HG03095 (cell line): Measurements from ENCODE around the gene AIG1.
A peak's percentile ranks its signal among the peaks of the same experiment; 100 is the strongest.
"Not testable (repeated sequence)": the region's sequence is repeated elsewhere in the genome, so short reads cannot be mapped to it uniquely, and the experiment has no call there.

Source experiments
- ATAC-seq: cut with Tn5 transposase; IDR thresholded peaks from one replicate; pipeline ENCODE4 v1.9.1; 2021; ENCODE audit warnings: moderate library complexity; ENCODE audit not compliant: unreplicated experiment

AIG1 gene, protein sequence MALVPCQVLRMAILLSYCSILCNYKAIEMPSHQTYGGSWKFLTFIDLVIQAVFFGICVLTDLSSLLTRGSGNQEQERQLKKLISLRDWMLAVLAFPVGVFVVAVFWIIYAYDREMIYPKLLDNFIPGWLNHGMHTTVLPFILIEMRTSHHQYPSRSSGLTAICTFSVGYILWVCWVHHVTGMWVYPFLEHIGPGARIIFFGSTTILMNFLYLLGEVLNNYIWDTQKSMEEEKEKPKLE

DNA sequence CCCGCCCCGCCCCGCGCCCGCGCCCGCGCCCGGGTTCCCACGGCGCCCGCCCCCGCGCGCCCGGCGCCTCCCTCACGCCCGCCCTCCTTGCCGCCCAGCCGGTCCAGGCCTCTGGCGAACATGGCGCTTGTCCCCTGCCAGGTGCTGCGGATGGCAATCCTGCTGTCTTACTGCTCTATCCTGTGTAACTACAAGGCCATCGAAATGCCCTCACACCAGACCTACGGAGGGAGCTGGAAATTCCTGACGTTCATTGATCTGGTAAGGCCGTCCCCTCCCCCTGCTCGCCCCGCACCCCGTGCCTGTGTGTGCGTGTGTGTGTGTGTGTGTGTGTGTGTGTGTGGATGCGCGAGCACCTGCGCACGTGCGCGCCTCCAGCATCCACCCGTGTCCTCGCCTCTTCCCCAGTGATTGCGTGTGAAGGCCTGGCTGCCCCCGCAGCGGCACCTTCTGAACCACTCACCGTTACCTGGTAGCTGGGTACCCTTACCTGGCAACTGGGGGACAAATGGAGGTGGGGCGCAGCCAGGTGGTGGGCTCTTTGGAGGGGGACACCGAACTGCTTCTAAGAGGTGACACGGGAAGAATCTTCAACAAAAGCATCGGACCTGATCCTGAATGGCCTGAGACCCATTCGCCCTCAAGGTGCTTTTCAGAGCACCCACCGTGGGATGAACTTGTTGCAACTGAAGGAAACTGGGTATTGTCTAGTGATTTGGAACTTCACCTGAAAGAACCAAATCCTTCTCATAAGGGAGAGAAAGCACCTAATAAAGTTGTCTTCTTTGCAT, at the start of gene AIG1:
TSS of gene AIG1 (plus strand) at position 84 of the 791 bp plus-strand sequence. CDS start at position 121, 37 bp downstream.
- peak; percentile 10 for ATAC-seq

DNA sequence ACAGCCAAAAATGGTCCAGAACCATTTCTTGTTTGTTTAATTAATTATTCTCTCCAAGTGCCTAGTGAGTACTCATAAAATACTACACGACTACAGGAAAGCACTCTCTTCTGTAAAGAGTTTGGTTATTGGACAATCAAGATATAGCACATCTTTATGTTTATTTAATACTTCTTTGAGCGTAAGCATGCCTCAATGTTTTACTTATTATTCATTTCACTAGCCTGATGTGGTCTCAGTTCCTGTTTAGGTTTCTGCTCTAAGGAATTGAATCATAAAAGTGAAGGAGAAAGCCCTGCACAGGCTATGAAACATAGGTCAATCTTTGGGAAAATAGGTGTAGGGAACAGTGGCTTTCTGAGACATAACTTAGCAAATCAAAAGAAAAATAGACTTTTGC, 45.9 kb upstream of the AIG1 start:
- no peak for ATAC-seq

- ATAC-seq, result no peak
Observed at GRCh38 chr6:143015300-143015706, 45.4 kb upstream of the AIG1 start.

- no peak for ATAC-seq
Observed at GRCh38 chr6:143018955-143019354, 41.7 kb upstream of the AIG1 start.

- ATAC-seq, result not testable (repeated sequence)
Observed at GRCh38 chr6:143020862-143021261, 39.8 kb upstream of the AIG1 start.

- ATAC-seq, result no peak
Observed at GRCh38 chr6:143021543-143021942, 39.1 kb upstream of the AIG1 start.

DNA sequence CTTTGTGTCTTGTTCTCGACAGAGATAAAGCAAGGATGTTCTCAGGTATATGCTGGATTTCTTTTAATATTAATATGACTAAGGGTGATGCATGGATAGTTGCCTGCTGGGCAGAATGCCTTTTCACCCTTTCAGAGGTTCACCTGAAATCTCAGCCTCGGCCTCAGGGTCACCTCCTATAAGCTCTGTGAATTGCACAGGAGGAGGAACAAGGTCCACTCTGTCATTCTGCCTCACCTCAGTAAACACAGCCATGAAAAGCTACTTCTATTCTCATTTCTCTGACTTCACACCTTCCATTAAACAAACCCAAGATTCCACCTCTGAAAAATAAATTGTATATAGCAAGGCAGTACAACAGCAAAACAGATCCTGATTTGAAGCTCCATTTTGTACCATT, 38.1 kb upstream of the AIG1 start:
- no peak for ATAC-seq

DNA sequence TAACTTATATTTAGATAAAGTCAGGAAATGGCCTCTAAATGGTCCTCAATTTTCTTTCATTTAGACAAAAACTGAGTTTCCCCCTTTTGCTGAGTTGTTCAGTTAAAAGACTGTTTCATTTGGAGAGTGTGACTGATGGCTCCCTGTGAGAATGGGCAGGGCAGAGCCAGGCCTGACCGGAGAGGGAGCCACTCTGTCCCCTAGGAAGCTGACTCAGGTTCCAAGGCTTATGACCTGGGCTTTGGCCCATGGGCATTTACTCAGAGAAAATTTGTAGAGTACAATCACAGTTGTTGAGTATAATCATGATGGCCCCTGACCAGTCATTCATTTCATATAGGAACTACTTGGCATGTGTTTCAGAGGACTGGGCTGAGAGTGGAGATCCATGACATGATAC, 37.0 kb upstream of the AIG1 start:
- ATAC-seq, result no peak

GRCh38 chr6:143024977-143025376, 35.7 kb upstream of the AIG1 start:
- ATAC-seq, result no peak

DNA sequence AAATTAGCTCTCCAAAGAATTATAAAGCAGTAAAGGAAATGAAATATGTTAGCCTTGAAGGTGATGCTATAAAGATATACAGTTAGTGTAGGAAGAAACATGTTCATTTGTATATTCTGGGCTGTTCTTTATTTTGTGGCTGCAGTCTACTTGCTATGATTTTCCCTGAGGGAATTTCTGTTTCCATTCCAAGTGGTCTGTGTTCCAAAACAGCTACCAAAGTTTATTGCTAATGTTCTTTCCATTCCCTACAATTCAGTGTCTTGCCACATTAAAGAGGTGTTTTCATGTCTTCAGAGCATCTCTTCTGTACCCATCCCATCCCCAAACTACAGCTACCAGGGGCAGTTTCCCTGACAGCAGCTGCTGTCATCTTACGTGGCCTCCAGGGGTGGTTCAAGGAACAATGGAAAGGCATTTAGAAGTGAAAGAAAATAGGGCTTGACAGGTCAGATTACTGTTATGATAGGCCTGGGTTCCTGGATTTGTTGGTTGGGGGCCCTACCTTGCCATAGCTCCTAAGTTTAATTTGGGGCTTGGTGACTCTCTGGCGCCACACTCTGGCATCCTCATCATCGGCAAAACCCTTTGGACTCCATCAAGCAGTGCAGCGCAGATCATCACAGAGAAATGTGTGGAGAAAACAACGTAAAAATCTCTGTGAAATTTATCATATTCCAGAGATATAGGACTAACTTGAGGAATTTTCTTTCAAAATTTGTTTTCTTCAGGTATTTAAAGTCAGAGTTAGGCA, 33.8 kb upstream of the AIG1 start:
- no peak for ATAC-seq

DNA sequence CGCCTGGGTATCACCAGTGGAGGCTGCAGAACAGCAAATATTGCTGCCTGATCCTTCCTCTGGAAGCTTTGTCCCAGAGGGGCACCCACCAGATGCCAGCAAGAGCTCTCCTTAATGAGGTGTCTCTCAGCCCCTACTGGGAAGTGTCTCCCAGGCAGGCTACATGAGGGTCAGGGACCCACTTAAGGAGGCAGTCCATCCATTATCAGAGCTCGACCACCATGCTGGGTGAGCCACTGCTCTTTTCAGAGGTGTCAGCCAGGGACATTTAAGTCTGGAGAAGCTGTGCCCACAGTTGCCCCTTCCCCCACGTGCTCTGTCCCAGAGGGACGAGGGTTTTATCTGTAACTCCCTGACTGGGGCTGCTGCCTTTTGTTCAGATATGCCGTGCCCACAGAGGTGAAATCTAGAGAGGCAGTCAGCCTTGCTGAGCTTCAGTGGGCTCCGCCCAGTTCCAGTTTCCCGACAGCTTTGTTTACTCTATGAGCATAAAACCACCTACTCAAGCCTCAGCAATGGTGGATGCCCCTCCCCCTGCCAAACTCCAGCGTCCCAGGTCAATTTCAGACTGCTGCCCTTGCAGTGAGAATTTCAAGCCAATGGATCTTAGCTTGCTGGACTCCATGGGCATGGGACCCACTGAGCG, 25.9 kb upstream of the AIG1 start:
- ATAC-seq, result no peak

- ATAC-seq, result no peak
Observed at GRCh38 chr6:143037470-143037869, 23.2 kb upstream of the AIG1 start.

DNA sequence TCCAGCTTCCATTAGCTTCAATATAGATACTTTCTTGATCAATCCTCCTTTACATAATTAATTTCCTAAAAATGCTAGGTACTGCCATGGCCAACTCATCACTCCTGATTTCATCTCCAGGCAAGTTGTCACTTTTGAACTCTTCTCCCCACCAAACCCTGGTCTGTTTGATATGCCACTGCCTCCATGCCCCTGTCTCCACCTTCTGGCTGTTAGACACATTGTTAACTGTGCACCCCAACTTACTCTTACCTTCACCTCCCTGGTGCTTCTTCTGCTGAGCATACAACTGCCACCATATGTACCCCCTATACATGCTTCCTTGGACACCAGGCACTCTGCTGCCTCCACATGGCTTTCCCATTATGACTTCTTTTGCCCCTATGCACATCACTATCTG, 21.9 kb upstream of the AIG1 start:
- no peak for ATAC-seq

DNA sequence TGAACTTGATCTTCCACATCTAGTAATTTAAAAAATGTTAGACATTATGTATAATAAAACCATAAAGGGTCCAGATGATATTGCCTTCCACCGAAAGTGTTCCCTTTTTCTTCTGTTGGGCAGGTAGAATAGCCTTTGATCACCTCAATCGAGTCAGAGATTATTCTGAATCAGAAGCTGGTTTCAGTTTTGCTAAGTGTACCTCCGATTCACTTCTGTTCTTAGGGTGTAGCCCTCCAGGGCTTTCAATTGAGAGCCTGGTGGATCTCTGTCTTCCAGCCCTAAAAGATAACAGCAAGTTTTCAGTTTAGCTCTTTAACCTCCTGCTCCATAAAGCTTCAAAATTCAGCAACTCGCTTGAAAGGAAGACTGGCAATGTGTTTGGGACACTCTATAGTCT, 21.1 kb upstream of the AIG1 start:
- ATAC-seq, result no peak

GRCh38 chr6:143040018-143040417, 20.7 kb upstream of the AIG1 start:
- no peak for ATAC-seq

- not testable (repeated sequence) for ATAC-seq
Observed at GRCh38 chr6:143044345-143044744, 16.3 kb upstream of the AIG1 start.

GRCh38 chr6:143049611-143050010, 11.1 kb upstream of the AIG1 start:
- ATAC-seq, result no peak

GRCh38 chr6:143050509-143050908, 10.2 kb upstream of the AIG1 start:
- no peak for ATAC-seq

GRCh38 chr6:143052282-143052681, 8.4 kb upstream of the AIG1 start:
- ATAC-seq, result no peak

DNA sequence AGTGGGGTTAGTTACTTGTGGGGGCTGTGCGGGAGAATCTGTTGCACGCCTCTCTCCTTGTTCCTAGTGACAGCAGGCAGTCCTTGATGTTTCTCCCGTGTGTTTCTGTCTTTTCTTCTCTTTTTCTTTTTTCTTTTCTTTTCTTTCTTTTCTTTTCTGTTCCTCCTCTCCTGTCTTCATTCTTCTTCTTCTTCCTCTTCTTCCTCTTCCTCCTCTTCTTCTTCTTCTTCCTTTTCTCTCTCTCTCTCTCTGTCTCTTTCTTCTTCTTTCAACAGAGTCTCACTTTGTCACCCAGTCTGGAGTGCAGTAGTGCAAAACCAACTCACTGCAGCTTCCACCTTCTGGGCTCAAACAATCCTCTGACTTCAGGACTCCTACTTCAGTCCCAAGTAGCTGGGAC, 6.8 kb upstream of the AIG1 start:
- no peak for ATAC-seq

- no peak for ATAC-seq
Observed at GRCh38 chr6:143054329-143054728, 6.4 kb upstream of the AIG1 start.
